ENCODE data around the gene RAPGEF5. TPM values are rescaled to one million over a fixed set of nuclear protein-coding genes. Genes with fewer than 3 reads are reported as not detected.

Gene RAPGEF5
- total RNA-seq, 2 experiments from 2014 or later, result 0.60 to 0.69 TPM

GRCh38 chr7:22125436-22125835 is 231.5 kb downstream of the RAPGEF5 start:
- no peak overlapping the region for H3K27ac Mint-ChIP-seq
- H3K36me3 Mint-ChIP-seq (ENCODE audit: low read depth), result no peaks in the 10 kb centered on the region
- peaks cover 9% of the 10 kb centered on the region for H3K4me1 Mint-ChIP-seq
- H3K4me3 Mint-ChIP-seq, result no peak overlapping the region
- POLR2A ChIA-PET, result no interaction called here
- CTCF ChIA-PET, result interaction anchor here (0.9 kb wide), 1 partner anchor 17 kb away, joined by 3 read pairs; no protein-coding TSS in a partner anchor
- no peak for DNase-seq
- peaks cover 7% of the 10 kb centered on the region for H3K27me3 Mint-ChIP-seq
- no peaks in the 10 kb centered on the region for H3K9me3 Mint-ChIP-seq

- ChIA-PET POLR2A (no interaction called here), CTCF (interaction anchor here (0.9 kb wide), 1 partner anchor 16 kb away, joined by 3 read pairs; no protein-coding TSS in a partner anchor)
- Mint-ChIP-seq H3K9me3 (no peaks in the 10 kb centered on the region), H3K36me3 (ENCODE audit: low read depth) (no peaks in the 10 kb centered on the region), H3K27me3 (peaks cover 7% of the 10 kb centered on the region), H3K27ac (no peak overlapping the region), H3K4me3 (no peak overlapping the region), H3K4me1 (peaks cover 9% of the 10 kb centered on the region)
- DNase-seq, result no peak
These were observed 232.0 kb downstream of the RAPGEF5 start for GRCh38 chr7:22124941-22125340.

- Mint-ChIP-seq H3K4me3 (no peak overlapping the region), H3K4me1 (peaks cover 9% of the 10 kb centered on the region), H3K9me3 (no peaks in the 10 kb centered on the region), H3K27me3 (no peaks in the 10 kb centered on the region), H3K27ac (no peak overlapping the region), H3K36me3 (ENCODE audit: low read depth) (no peaks in the 10 kb centered on the region)
- ChIA-PET CTCF (interaction anchor here (1.4 kb wide), 1 partner anchor 13 kb away, joined by 3 read pairs; no protein-coding TSS in a partner anchor), POLR2A (interaction anchor here (0.6 kb wide), 1 partner anchor 314 kb away, joined by 3 read pairs; no protein-coding TSS in a partner anchor)
- no peak for DNase-seq
These were observed 233.8 kb downstream of the RAPGEF5 start for GRCh38 chr7:22123139-22123538.

GRCh38 chr7:22121702-22122474 is 235.1 kb downstream of the RAPGEF5 start:
- H3K4me1 Mint-ChIP-seq, result peaks cover 15% of the 10 kb centered on the region
- H3K4me3 Mint-ChIP-seq, result no peak overlapping the region
- no peaks in the 10 kb centered on the region for H3K27me3 Mint-ChIP-seq
- H3K9me3 Mint-ChIP-seq, result no peaks in the 10 kb centered on the region
- H3K27ac Mint-ChIP-seq, result no peak overlapping the region
- no peaks in the 10 kb centered on the region for H3K36me3 Mint-ChIP-seq (ENCODE audit: low read depth)
- POLR2A ChIA-PET, result no interaction called here
- DNase-seq, result peak; percentile 9
- CTCF ChIA-PET, result interaction anchor here (0.5 to 1.4 kb wide), 2 partner anchors 12 to 148 kb away, joined by 3 read pairs; no protein-coding TSS in a partner anchor

GRCh38 chr7:22120391-22121053 is 236.4 kb downstream of the RAPGEF5 start:
- ChIA-PET POLR2A (no interaction called here), CTCF (interaction anchor here (1.1 kb wide), 2 partner anchors 12 to 24 kb away, joined by 3 read pairs; no protein-coding TSS in a partner anchor)
- no peaks in the 10 kb centered on the region for H3K36me3 Mint-ChIP-seq (ENCODE audit: low read depth)
- peaks cover 19% of the 10 kb centered on the region for H3K4me1 Mint-ChIP-seq
- no peak for DNase-seq
- no peak overlapping the region for H3K27ac Mint-ChIP-seq
- H3K27me3 Mint-ChIP-seq, result no peaks in the 10 kb centered on the region
- H3K9me3 Mint-ChIP-seq, result no peaks in the 10 kb centered on the region
- H3K4me3 Mint-ChIP-seq, result no peak overlapping the region

- Mint-ChIP-seq H3K4me3 (no peak overlapping the region), H3K36me3 (ENCODE audit: low read depth) (no peaks in the 10 kb centered on the region), H3K27ac (no peak overlapping the region), H3K4me1 (peaks cover 16% of the 10 kb centered on the region), H3K9me3 (no peaks in the 10 kb centered on the region), H3K27me3 (no peaks in the 10 kb centered on the region)
- CTCF ChIA-PET, result no interaction called here
- POLR2A ChIA-PET, result no interaction called here
- DNase-seq, result no peak
These were observed 239.7 kb downstream of the RAPGEF5 start for GRCh38 chr7:22117222-22117621.

- Mint-ChIP-seq H3K9me3 (no peaks in the 10 kb centered on the region), H3K36me3 (ENCODE audit: low read depth) (no peaks in the 10 kb centered on the region), H3K4me3 (no peak overlapping the region), H3K4me1 (peaks cover 10% of the 10 kb centered on the region), H3K27me3 (no peaks in the 10 kb centered on the region), H3K27ac (no peak overlapping the region)
- DNase-seq, result no peak
- POLR2A ChIA-PET, result no interaction called here
- CTCF ChIA-PET, result interaction anchor here (0.8 kb wide), 1 partner anchor 373 kb away, joined by 3 read pairs; no protein-coding TSS in a partner anchor
These were observed 240.4 kb downstream of the RAPGEF5 start for GRCh38 chr7:22116451-22117030.

- Mint-ChIP-seq H3K4me1 (peaks cover 10% of the 10 kb centered on the region), H3K27me3 (no peaks in the 10 kb centered on the region), H3K36me3 (ENCODE audit: low read depth) (no peaks in the 10 kb centered on the region), H3K9me3 (no peaks in the 10 kb centered on the region), H3K27ac (no peak overlapping the region), H3K4me3 (no peak overlapping the region)
- CTCF ChIA-PET, result interaction anchor here (0.8 to 2.2 kb wide), 2 partner anchors 12 to 374 kb away, joined by 3 to 5 read pairs; no protein-coding TSS in a partner anchor
- POLR2A ChIA-PET, result no interaction called here
- no peak for DNase-seq
These were observed 241.3 kb downstream of the RAPGEF5 start for GRCh38 chr7:22115689-22116088.

- no peaks in the 10 kb centered on the region for H3K27me3 Mint-ChIP-seq
- H3K9me3 Mint-ChIP-seq, result no peaks in the 10 kb centered on the region
- DNase-seq, result no peak
- no peak overlapping the region for H3K4me3 Mint-ChIP-seq
- ChIA-PET CTCF (interaction anchor here (0.7 to 2.2 kb wide), 3 partner anchors 10 to 371 kb away, joined by 3 to 5 read pairs (median 3); no protein-coding TSS in a partner anchor), POLR2A (no interaction called here)
- H3K36me3 Mint-ChIP-seq (ENCODE audit: low read depth), result no peaks in the 10 kb centered on the region
- peaks cover 11% of the 10 kb centered on the region for H3K4me1 Mint-ChIP-seq
- no peak overlapping the region for H3K27ac Mint-ChIP-seq
These were observed 242.4 kb downstream of the RAPGEF5 start for GRCh38 chr7:22114440-22114981.

GRCh38 chr7:22113041-22113440 is 243.9 kb downstream of the RAPGEF5 start:
- Mint-ChIP-seq H3K27ac (no peak overlapping the region), H3K36me3 (ENCODE audit: low read depth) (no peaks in the 10 kb centered on the region), H3K27me3 (no peaks in the 10 kb centered on the region), H3K9me3 (no peaks in the 10 kb centered on the region), H3K4me1 (peaks cover 11% of the 10 kb centered on the region), H3K4me3 (no peak overlapping the region)
- ChIA-PET CTCF (interaction anchor here (0.8 kb wide), 1 partner anchor 30 kb away, joined by 3 read pairs; no protein-coding TSS in a partner anchor), POLR2A (no interaction called here)
- DNase-seq, result no peak

GRCh38 chr7:22111661-22112060 is 245.3 kb downstream of the RAPGEF5 start:
- POLR2A ChIA-PET, result no interaction called here
- H3K27ac Mint-ChIP-seq, result no peak overlapping the region

GRCh38 chr7:22110881-22111280 is 246.1 kb downstream of the RAPGEF5 start:
- Mint-ChIP-seq H3K27ac (no peak overlapping the region), H3K9me3 (no peaks in the 10 kb centered on the region), H3K4me1 (peaks cover 1% of the 10 kb centered on the region), H3K27me3 (no peaks in the 10 kb centered on the region), H3K36me3 (ENCODE audit: low read depth) (no peaks in the 10 kb centered on the region), H3K4me3 (no peak overlapping the region)
- no peak for DNase-seq
- POLR2A ChIA-PET, result no interaction called here
- CTCF ChIA-PET, result interaction anchor here (0.8 to 2.3 kb wide), 4 partner anchors 28 to 380 kb away, joined by 3 to 9 read pairs (median 4); no protein-coding TSS in a partner anchor

More at GRCh38 chr7:22111661-22112060, 245.3 kb downstream of the RAPGEF5 start:
- Mint-ChIP-seq H3K4me1 (peaks cover 4% of the 10 kb centered on the region), H3K27me3 (no peaks in the 10 kb centered on the region), H3K36me3 (ENCODE audit: low read depth) (no peaks in the 10 kb centered on the region), H3K9me3 (no peaks in the 10 kb centered on the region), H3K4me3 (no peak overlapping the region)
- DNase-seq, result no peak
- CTCF ChIA-PET, result interaction anchor here (1.2 to 2.3 kb wide), 2 partner anchors 332 to 379 kb away, joined by 3 to 9 read pairs; no protein-coding TSS in a partner anchor

All from activated CD4-positive, alpha-beta T cell treated with anti-CD3 and anti-CD28 coated beads, Interleukin-2, amount 10 ng/mL, durations not matched to agents 7 days and 5 days (primary cell).